HG03097 (cell line): ENCODE data around the gene CLEC11A.

Experiments
- ATAC-seq: cut with Tn5 transposase; IDR thresholded peaks from one replicate; pipeline ENCODE4 v1.9.1; 2021; ENCODE audit not compliant: unreplicated experiment, low FRiP score

CLEC11A gene

GRCh38 chr19:50723069-50723468 is at the start of gene CLEC11A:
CLEC11A (plus strand) TSS chr19:50723364; CDS start chr19:50723526, 162 bp downstream.
- no peak for ATAC-seq

GRCh38 chr19:50676625-50677197 is 46.5 kb upstream of the CLEC11A start:
- ATAC-seq, result no peak

- ATAC-seq, result no peak
Measured at GRCh38 chr19:50677636-50678035, 45.5 kb upstream of the CLEC11A start.

GRCh38 chr19:50678323-50678722 is 44.8 kb upstream of the CLEC11A start:
- ATAC-seq, result no peak

- no peak for ATAC-seq
Measured at GRCh38 chr19:50679177-50680125, 43.7 kb upstream of the CLEC11A start.

- ATAC-seq, result no peak
Measured at GRCh38 chr19:50686310-50687032, 36.7 kb upstream of the CLEC11A start.

GRCh38 chr19:50688766-50689165 is 34.4 kb upstream of the CLEC11A start:
- no peak for ATAC-seq

- no peak for ATAC-seq
Measured at GRCh38 chr19:50690439-50690838, 32.7 kb upstream of the CLEC11A start.

GRCh38 chr19:50693064-50693975 is 29.8 kb upstream of the CLEC11A start:
- ATAC-seq, result no peak

GRCh38 chr19:50694815-50695145 is 28.4 kb upstream of the CLEC11A start:
- ATAC-seq, result no peak

- ATAC-seq, result no peak
Measured at GRCh38 chr19:50695251-50696093, 27.7 kb upstream of the CLEC11A start.

GRCh38 chr19:50696094-50696483 is 27.1 kb upstream of the CLEC11A start:
- no peak for ATAC-seq

- no peak for ATAC-seq
Measured at GRCh38 chr19:50697414-50698124, 25.6 kb upstream of the CLEC11A start.

GRCh38 chr19:50701367-50701985 is 21.7 kb upstream of the CLEC11A start:
- ATAC-seq, result no peak

- ATAC-seq, result no peak
Measured at GRCh38 chr19:50702158-50702870, 20.9 kb upstream of the CLEC11A start.

GRCh38 chr19:50702871-50703829 is 20.0 kb upstream of the CLEC11A start:
- ATAC-seq, result no peak
